OCI-LY1 (cell line): ENCODE data around the gene PAFAH1B2.

Experiments used
- CTCF ChIP-seq: fragments of 200-600 bp; sonication (generic), shearing (Covaris generic); IDR thresholded peaks from 2 replicates; pipeline ENCODE4 v1.5.1; 2017; ENCODE audit warnings: mild to moderate bottlenecking, antibody characterized with exemption, low read length, moderate library complexity, mixed read lengths
- EZH2 ChIP-seq: fragments of 200-600 bp; sonication (generic), shearing (Covaris generic); IDR thresholded peaks from 2 replicates; pipeline ENCODE4 v1.8.0; 2017; ENCODE audit warnings: borderline replicate concordance, mixed run types, mild to moderate bottlenecking, antibody characterized with exemption, low read length, moderate library complexity, mixed read lengths

GRCh38 chr11:117194267-117194666 is 50.2 kb downstream of the PAFAH1B2 start:
- TF ChIP-seq CTCF: no peak
- no peak for TF ChIP-seq EZH2
